ENCODE measurements around the gene DOK3.

Gene DOK3

DNA sequence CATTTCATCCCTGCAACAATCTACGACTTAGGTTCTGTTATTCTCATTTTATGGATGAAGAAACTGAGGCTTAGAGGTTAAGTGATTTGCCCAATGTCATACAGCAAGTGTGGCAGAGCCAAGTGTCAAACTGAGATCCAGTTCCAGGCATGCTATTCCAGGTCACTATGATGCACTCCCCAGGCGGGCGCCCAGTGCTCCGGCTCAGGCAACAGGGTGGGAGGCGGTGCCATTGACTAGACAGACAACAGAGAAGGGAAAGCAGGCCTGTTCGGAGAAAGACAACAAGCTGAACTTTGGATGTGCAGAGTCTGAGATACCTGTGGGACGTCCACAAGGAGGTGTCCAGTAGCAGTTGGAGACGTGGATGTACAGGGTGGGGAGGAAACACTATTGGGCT is 18.0 kb upstream of the DOK3 start:
- H3K4me3 ChIP-seq (ENCODE audit: low read length), result no peak overlapping the region
- no peak for TF ChIP-seq ZNF274 (IDR thresholded peaks at IDR 0.05; ENCODE audit: low read depth, low read length)

DNA sequence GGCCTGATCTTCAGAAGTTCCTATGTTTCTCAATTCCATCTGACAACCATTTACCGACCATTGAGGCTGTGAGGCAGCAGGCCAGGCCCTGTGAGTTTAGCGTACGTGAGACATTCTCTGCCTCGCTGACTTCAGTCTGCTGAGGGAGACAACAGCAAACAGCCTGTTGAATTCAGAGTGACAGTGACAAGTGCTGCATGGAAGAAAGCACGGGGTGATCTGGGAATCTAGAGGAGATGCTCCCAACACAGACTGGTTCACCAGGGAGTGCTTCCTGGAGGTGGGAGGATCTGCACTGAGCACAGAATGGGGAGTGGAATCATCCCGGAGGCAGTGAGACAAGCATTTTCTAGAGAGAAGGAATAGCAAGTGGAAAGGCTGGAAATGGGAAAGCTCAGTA is 17.2 kb upstream of the DOK3 start:
- no peak for TF ChIP-seq ZNF274 (IDR thresholded peaks at IDR 0.05; ENCODE audit: low read depth, low read length)
- H3K4me3 ChIP-seq (ENCODE audit: low read length), result no peak overlapping the region

DNA sequence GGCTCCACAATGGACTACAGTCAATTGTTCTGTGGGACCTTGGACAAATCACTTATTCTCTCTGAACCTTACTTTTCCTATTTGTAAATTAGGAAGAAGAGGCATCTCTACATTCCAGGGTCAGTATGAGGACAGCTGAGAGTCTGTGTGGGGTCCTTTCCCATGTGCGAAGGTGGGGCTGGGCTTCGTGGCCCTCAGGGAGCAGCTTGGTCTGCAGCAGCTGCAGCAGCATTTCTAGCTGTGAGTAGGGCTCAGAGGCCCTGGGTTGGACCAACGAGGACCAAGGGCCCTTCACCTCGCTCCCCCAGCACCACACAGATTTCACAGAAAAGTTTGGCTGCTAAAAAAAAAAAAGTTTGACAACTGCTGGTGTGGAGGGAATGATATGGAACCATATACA is 16.6 kb upstream of the DOK3 start:
- no peak for TF ChIP-seq ZNF274 (IDR thresholded peaks at IDR 0.05; ENCODE audit: low read depth, low read length)
- no peak overlapping the region for H3K4me3 ChIP-seq (ENCODE audit: low read length)

DNA sequence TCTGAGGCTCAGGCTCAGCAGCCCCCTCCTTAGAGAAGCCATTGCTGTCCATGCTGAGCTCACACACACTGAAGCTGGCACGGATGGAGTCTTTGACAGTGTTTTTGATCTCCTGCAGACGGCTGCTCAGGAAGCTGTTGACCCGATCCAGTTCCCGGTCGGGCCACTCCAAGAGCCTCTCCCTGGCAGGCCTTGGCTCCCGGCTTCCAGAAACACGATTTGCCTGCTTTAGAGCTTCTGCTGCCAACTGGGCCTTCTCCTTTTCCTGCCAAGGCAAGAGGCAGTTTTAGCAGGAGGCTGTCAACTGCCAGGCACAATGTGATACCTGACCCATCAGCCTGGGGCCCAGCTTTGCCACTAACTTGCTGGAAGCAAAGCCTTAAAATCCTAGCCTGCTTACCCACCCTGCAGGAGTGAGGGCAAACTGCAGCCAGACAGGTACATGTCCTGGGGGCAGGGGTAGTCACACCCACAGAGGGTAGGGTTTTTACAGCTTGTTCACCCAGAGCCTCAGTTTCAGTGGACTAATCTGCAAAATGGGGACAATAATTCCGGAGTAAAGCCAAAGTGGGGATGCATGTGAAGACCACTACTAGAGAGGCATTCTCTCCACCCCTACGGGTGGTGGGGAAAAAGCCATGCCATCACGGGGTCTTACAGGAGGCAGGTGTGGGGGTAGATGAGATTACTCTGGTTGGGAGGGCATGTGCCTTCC is 15.5 kb upstream of the DOK3 start:
- TF ChIP-seq ZNF274 (IDR thresholded peaks at IDR 0.05; ENCODE audit: low read depth, low read length), result no peak
- no peak overlapping the region for H3K4me3 ChIP-seq (ENCODE audit: low read length)

DNA sequence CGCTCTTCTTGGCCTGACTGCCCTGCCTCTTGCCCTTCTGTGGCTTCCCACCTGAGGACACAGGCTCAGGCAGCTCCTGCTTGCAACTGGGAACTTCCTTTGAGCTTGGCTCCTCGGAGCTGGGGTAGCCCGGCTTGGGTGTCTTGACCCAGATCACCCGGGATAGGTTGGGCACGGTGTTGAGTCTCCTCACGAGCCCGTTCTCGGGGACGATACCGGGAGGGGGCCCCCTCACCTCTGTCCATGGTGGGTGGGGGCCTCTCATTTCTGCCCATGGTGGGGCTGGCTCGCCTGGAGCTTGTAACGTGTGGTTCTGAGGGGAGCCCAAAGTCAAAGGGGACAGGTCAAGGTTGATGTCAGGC is 14.9 kb upstream of the DOK3 start:
- no peak for TF ChIP-seq ZNF274 (IDR thresholded peaks at IDR 0.05; ENCODE audit: low read depth, low read length)

DNA sequence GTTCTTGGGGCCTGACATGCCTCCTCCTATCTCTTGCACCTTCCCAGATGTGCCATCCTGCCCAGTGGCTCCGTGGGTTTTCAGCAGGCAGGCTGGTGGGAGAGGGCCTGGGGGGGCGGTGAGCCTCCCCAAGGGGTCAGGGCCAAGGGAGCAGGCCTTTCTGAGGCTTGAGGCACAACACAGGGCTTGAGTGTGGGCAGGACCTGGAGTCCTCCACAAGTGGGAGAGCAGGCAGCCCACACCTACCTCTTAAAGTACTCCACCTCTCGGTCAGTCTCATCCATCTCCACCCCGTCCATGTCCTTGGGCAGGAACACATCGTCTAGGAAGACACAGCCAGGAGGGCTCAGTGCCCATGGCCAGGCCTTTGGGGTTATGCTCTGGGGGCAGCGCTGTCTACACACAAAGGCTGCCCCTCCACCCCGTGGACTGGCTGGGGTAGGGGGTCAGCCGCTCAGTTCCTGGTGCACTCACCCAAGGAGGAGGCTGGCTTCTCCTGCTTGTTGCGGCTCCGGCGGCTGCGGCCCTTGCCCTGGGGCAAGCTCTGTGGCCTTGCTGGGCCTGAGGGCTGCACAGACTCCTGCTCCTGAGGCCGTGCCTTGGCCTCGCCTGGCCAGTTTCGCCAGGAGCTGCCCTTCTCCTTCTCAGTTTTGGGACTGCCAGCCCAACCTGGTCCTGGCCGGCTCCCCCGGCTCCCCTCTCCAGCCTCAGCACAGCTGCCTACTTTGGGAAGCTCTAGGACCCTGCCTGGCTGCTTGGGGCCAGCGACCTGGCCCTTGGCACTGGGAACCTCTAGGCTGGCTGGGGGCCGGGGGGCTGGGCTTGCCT is 14.3 kb upstream of the DOK3 start:
- TF ChIP-seq ZNF274 (IDR thresholded peaks at IDR 0.05; ENCODE audit: low read depth, low read length), result no peak
- H3K4me3 ChIP-seq (ENCODE audit: low read length), result no peak overlapping the region

More for the DNA sequence above, 14.9 kb upstream of the DOK3 start:
- no peak overlapping the region for H3K4me3 ChIP-seq (ENCODE audit: low read length)

DNA sequence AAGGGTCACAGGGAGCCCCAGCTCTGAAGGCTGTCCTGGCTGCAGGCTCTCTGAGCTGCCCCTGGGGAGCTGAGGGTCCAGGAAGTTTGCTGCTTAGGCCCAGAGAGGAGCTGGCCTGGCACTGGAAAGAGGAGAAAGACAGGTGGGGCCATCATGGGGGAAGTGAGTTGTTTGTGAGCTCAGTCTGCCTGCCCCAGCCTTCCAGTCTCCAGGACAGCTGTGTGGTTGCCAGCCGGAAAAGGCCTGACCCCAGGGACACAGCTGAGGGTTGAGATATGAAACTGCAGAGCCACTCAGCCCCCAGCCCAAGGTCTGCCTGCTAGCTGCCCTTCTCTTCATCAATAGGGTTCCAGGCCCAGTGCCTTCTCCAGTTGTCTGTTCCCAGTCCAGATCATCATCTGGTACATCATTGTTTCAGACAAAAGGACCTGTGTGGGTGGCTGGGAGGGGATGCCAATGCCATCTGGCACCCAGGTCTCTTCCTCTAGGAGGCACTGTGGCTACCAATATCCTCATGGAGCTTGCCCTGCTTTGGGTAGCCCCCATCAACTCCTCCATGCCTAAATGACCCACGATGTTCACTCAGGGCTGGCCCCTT is 11.4 kb upstream of the DOK3 start:
- no peak for TF ChIP-seq ZNF274 (IDR thresholded peaks at IDR 0.05; ENCODE audit: low read depth, low read length)
- H3K4me3 ChIP-seq (ENCODE audit: low read length), result no peak overlapping the region

DNA sequence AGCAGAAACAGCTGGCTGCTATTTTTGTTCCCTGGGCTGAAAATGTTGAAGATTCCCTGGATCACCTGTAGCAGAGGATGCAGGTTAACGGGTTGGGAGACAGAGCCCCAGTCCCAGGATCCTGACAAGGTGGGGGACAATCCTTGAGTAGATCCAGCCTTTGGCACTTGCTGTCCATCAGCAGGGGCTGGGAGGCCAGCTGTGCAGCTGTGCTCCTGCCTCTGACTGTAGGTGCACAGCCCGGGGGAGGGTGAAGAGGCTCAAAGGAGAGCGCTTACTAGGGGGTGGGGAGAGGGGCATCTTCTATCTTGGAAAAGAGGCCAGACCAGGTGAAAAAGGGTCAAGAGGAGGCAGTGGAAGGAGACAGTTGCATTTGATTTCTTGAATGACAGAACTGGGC is 10.6 kb upstream of the DOK3 start:
- TF ChIP-seq ZNF274 (IDR thresholded peaks at IDR 0.05; ENCODE audit: low read depth, low read length), result no peak
- no peak overlapping the region for H3K4me3 ChIP-seq (ENCODE audit: low read length)

GRCh38 chr5:177519463-177520235 is 10.0 kb upstream of the DOK3 start:
- no peak for TF ChIP-seq ZNF274 (IDR thresholded peaks at IDR 0.05; ENCODE audit: low read depth, low read length)
- H3K4me3 ChIP-seq (ENCODE audit: low read length), result no peak overlapping the region

DNA sequence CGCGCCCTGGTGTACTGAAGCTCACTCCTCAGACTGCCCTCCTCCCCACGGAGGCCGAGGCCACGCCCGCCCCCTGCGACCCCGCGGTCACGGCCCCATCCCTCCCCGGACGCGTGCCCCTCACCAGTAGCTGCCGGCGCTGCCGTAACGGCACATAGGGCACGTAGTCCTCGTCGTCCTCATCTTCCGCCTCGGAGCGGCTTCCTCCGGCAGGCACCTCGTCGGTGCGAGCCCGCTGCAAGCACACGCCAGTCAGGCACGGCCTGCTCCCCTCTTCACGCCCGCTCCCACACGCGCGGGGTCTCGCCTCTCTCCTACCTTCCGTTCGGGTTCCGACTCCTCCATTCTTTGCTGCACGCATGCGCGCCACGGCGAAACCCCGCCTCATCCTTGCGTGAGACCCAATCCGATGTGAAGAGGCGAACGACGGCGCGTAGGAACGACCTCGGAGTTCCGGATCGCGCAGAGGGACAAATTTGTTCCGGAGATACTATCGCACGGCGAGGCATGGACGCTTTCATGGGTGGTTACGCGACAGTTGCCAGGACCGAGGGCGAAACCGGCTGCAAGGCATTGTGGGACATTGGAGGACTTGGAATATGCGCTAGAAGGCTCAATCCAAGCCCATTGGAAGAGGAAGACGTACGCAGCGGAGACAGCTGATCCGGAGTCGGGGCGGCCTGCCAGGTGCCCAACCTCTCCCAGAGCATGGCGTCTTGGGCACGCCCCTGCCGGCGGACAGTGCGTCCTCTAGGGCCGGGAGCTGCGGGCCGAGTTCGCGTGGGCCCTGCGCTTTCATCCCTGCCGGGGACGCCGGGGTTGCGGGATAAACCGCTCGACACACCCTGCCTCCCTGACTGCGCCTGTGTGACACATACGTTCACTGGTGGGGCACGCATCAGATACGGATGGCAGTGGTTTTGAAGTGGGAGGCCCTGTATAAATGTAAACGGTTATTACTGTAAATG is 7.3 kb upstream of the DOK3 start, which contains the start of gene DDX41:
Gene DDX41, minus strand, starts transcription at position 361 of the 968 bp plus-strand sequence. Its CDS starts 16 bp downstream, at position 345.
- TF ChIP-seq ZNF274 (IDR thresholded peaks at IDR 0.05; ENCODE audit: low read depth, low read length), result no peak
- H3K4me3 ChIP-seq (ENCODE audit: low read length), result peak within 1 kb of the TSS; percentile 80

DNA sequence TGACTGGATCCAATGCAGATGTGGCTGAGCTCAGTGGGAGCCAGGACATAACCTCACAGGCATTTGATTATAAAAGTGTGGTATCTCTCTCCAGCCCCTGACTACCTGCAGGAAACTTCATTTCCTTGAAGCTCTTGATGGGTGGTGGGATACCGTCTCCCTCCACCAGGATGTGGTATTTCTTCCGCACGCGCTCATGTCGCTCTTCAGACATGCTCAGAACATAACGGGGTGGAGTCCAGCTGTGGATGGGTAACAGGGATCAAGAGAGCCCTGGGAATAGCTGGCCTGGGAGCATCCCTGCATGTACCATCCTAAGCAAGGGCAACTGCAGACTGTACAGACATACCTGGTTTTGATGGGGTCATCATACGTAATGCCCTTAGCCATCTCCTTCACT is 6.0 kb upstream of the DOK3 start:
- no peak for TF ChIP-seq ZNF274 (IDR thresholded peaks at IDR 0.05; ENCODE audit: low read depth, low read length)
- H3K4me3 ChIP-seq (ENCODE audit: low read length), result peak overlapping the region; percentile 80

DNA sequence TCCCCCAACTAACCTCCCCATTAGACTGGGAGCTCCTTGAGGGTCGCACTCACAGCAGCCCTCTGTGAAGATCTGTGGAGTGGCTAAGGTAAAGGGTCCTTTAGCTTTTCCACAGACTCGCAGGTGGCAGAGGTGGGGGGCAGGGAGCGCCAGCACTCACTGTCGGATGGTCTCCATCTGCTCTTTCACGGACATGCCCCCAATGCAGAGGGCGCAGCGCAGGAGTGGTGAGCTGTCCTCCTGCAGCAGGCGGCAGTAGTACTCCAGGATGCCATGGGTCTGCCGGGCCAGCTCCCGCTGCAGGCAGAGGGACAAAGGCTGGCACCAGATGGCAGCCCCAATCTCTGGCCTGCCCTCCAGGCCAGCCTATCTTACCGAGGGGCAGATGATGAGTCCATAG is 4.9 kb upstream of the DOK3 start:
- no peak for TF ChIP-seq ZNF274 (IDR thresholded peaks at IDR 0.05; ENCODE audit: low read depth, low read length)
- no peak overlapping the region for H3K4me3 ChIP-seq (ENCODE audit: low read length)

GRCh38 chr5:177513500-177513899 is 3.9 kb upstream of the DOK3 start:
- no peak for TF ChIP-seq ZNF274 (IDR thresholded peaks at IDR 0.05; ENCODE audit: low read depth, low read length)
- no peak overlapping the region for H3K4me3 ChIP-seq (ENCODE audit: low read length)
